ENCODE results near the gene SSC5D. TPM values are rescaled to one million over a fixed set of nuclear protein-coding genes. Genes with fewer than 3 reads are reported as not detected.

The SSC5D gene
- polyA plus RNA-seq, 1 of the 3 experiments (the other 2 are of a cell fraction): 4.9 TPM

GRCh38 chr19:55443824-55444480 is 44.3 kb upstream of the SSC5D start:
- no peak for TF ChIP-seq NFIC (IDR thresholded peaks at IDR 0.05; ENCODE audit: borderline replicate concordance)
- no peak for TF ChIP-seq RXRA (IDR thresholded peaks at IDR 0.05; ENCODE audit: borderline replicate concordance, low read depth)
- no peak for TF ChIP-seq EZH2phosphoT487 (IDR thresholded peaks at IDR 0.05; ENCODE audit: borderline replicate concordance, low read depth)
- no peak for TF ChIP-seq FOSL2 (IDR thresholded peaks at IDR 0.05; ENCODE audit: borderline replicate concordance, low read depth)
- TF ChIP-seq RCOR1 (IDR thresholded peaks at IDR 0.05; ENCODE audit: low read length): no peak
- TF ChIP-seq, protein P1, sequence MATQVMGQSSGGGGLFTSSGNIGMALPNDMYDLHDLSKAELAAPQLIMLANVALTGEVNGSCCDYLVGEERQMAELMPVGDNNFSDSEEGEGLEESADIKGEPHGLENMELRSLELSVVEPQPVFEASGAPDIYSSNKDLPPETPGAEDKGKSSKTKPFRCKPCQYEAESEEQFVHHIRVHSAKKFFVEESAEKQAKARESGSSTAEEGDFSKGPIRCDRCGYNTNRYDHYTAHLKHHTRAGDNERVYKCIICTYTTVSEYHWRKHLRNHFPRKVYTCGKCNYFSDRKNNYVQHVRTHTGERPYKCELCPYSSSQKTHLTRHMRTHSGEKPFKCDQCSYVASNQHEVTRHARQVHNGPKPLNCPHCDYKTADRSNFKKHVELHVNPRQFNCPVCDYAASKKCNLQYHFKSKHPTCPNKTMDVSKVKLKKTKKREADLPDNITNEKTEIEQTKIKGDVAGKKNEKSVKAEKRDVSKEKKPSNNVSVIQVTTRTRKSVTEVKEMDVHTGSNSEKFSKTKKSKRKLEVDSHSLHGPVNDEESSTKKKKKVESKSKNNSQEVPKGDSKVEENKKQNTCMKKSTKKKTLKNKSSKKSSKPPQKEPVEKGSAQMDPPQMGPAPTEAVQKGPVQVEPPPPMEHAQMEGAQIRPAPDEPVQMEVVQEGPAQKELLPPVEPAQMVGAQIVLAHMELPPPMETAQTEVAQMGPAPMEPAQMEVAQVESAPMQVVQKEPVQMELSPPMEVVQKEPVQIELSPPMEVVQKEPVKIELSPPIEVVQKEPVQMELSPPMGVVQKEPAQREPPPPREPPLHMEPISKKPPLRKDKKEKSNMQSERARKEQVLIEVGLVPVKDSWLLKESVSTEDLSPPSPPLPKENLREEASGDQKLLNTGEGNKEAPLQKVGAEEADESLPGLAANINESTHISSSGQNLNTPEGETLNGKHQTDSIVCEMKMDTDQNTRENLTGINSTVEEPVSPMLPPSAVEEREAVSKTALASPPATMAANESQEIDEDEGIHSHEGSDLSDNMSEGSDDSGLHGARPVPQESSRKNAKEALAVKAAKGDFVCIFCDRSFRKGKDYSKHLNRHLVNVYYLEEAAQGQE (IDR thresholded peaks at IDR 0.05; ENCODE audit: low read depth, low read length): no peak
- TF ChIP-seq, protein P2, sequence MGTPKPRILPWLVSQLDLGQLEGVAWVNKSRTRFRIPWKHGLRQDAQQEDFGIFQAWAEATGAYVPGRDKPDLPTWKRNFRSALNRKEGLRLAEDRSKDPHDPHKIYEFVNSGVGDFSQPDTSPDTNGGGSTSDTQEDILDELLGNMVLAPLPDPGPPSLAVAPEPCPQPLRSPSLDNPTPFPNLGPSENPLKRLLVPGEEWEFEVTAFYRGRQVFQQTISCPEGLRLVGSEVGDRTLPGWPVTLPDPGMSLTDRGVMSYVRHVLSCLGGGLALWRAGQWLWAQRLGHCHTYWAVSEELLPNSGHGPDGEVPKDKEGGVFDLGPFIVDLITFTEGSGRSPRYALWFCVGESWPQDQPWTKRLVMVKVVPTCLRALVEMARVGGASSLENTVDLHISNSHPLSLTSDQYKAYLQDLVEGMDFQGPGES (IDR thresholded peaks at IDR 0.05; ENCODE audit: low read depth, low read length): no peak
- TF ChIP-seq GATA2 (CRISPR knock-in tag; IDR thresholded peaks at IDR 0.05): no peak
- no peak for TF ChIP-seq PBX3 (IDR thresholded peaks at IDR 0.05)
- no peak for TF ChIP-seq FOXM1 (IDR thresholded peaks at IDR 0.05; ENCODE audit: low read depth)
- TF ChIP-seq FOXJ3 (CRISPR knock-in tag; IDR thresholded peaks at IDR 0.05): no peak
- no peak for TF ChIP-seq CHD2 (IDR thresholded peaks at IDR 0.05; ENCODE audit: low read length, partially characterized antibody)
- TF ChIP-seq EP300 (IDR thresholded peaks at IDR 0.05; ENCODE audit: borderline replicate concordance in 1 of 2, low read depth in 1 of 2, low read length in 1 of 2): no peak
- TF ChIP-seq SIN3A (IDR thresholded peaks at IDR 0.05; ENCODE audit: borderline replicate concordance, low read depth, low read length): no peak
- TF ChIP-seq, protein P3, sequence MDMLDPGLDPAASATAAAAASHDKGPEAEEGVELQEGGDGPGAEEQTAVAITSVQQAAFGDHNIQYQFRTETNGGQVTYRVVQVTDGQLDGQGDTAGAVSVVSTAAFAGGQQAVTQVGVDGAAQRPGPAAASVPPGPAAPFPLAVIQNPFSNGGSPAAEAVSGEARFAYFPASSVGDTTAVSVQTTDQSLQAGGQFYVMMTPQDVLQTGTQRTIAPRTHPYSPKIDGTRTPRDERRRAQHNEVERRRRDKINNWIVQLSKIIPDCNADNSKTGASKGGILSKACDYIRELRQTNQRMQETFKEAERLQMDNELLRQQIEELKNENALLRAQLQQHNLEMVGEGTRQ (IDR thresholded peaks at IDR 0.05; ENCODE audit: borderline replicate concordance, low read depth, low read length): no peak
- TF ChIP-seq TAF1 (IDR thresholded peaks at IDR 0.05; ENCODE audit: borderline replicate concordance, low read depth, low read length): no peak
- TF ChIP-seq NRF1 (IDR thresholded peaks at IDR 0.05; ENCODE audit: low read depth, low read length): no peak
- TF ChIP-seq, protein P4, sequence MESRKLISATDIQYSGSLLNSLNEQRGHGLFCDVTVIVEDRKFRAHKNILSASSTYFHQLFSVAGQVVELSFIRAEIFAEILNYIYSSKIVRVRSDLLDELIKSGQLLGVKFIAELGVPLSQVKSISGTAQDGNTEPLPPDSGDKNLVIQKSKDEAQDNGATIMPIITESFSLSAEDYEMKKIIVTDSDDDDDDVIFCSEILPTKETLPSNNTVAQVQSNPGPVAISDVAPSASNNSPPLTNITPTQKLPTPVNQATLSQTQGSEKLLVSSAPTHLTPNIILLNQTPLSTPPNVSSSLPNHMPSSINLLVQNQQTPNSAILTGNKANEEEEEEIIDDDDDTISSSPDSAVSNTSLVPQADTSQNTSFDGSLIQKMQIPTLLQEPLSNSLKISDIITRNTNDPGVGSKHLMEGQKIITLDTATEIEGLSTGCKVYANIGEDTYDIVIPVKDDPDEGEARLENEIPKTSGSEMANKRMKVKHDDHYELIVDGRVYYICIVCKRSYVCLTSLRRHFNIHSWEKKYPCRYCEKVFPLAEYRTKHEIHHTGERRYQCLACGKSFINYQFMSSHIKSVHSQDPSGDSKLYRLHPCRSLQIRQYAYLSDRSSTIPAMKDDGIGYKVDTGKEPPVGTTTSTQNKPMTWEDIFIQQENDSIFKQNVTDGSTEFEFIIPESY (IDR thresholded peaks at IDR 0.05; ENCODE audit: borderline replicate concordance, low read depth): no peak
- no peak overlapping the region for H3K27ac ChIP-seq (ENCODE audit: low read depth in 2 of 2, low read length in 1 of 2)
- ChIA-PET POLR2A (interaction anchor here (0.9 to 1.5 kb wide), 2 partner anchors 32 to 38 kb away, joined by 3 read pairs; partner anchors contain the start of gene ZNF628), CTCF (interaction anchor here (1.3 to 2.8 kb wide), 2 partner anchors 24 to 303 kb away, joined by 5 to 13 read pairs; no protein-coding TSS in a partner anchor)
- H3K9me2 ChIP-seq: no peaks in the 10 kb centered on the region
- no peaks in the 10 kb centered on the region for H3K36me3 ChIP-seq (replicated peaks in 1 of 2; ENCODE audit: control insufficient read depth in 1 of 2, insufficient read depth in 2 of 2, low read length in 1 of 2)
- peaks cover 0 to 9% of the 10 kb centered on the region in 2 experiments; a peak in 1 of 4 replicates for H3K4me1 ChIP-seq (ENCODE audit: control insufficient read depth in 1 of 2, insufficient read depth in 2 of 2, low read depth in 1 of 2, low read length in 1 of 2)
- H3K9ac ChIP-seq: no peak overlapping the region
- H3K27me3 ChIP-seq (ENCODE audit: insufficient read depth): peaks cover 59% of the 10 kb centered on the region
- no peak overlapping the region for H3K4me2 ChIP-seq
- no peaks in the 10 kb centered on the region for H3K9me3 ChIP-seq
- WGBS (ENCODE audit: low lambda C conversion rate): 45% methylated on average over 18 of the region's 18 CpGs
- H3K79me2 ChIP-seq (ENCODE audit: insufficient read depth): no peaks in the 10 kb centered on the region
- H4K20me1 ChIP-seq (ENCODE audit: insufficient read depth): peaks cover 5% of the 10 kb centered on the region; the same call in 1 of the 2 replicates
- H3K4me3 ChIP-seq (ENCODE audit: low read depth in 2 of 2, low read length in 1 of 2): no peak overlapping the region
- H3F3A ChIP-seq (replicated peaks; ENCODE audit: insufficient read depth): peaks cover 8% of the 10 kb centered on the region
- no peak overlapping the region for H2AFZ ChIP-seq (ENCODE audit: low read depth)
- DNase-seq: no peak
